Activated CD4-positive, alpha-beta T cell treated with anti-CD3 and anti-CD28 coated beads, Interleukin-2, amount 10 ng/mL, durations not matched to agents 7 days and 5 days (primary cell): Measurements from ENCODE around the gene RGS13. TPM values are rescaled to one million over a fixed set of nuclear protein-coding genes. Genes with fewer than 3 reads are reported as not detected.

Experiments
- CTCF ChIA-PET: fragments of 350-600 bp; sonication (Branson Sonifier 250); formaldehyde crosslinking; loops from one replicate; lab custom pipeline; 2021; ENCODE audit warnings: antibody characterized with exemption; lab: Charles Lee
- POLR2A ChIA-PET: fragments of 350-600 bp; sonication (Branson Sonifier 250); formaldehyde crosslinking; loops from one replicate; lab custom pipeline; 2021; ENCODE audit warnings: antibody characterized with exemption; lab: Charles Lee
- DNase-seq: peaks from one replicate; pipeline ENCODE4 v3.0.0-alpha.2; 2020
- H3K27ac Mint-ChIP-seq: one replicate; pipeline ENCODE4 v1.8.0; 2021; ENCODE audit warnings: mild to moderate bottlenecking, moderate library complexity, mixed read lengths
- H3K27me3 Mint-ChIP-seq: one replicate; pipeline ENCODE4 v1.8.0; 2021; ENCODE audit warnings: mixed read lengths
- H3K36me3 Mint-ChIP-seq: one replicate; pipeline ENCODE4 v1.8.0; 2021; ENCODE audit warnings: low read depth, mixed read lengths
- H3K4me1 Mint-ChIP-seq: one replicate; pipeline ENCODE4 v1.8.0; 2021; ENCODE audit warnings: mixed read lengths
- H3K4me3 Mint-ChIP-seq: one replicate; pipeline ENCODE4 v1.8.0; 2021; ENCODE audit warnings: mild to moderate bottlenecking, moderate library complexity, mixed read lengths
- H3K9me3 Mint-ChIP-seq: one replicate; pipeline ENCODE4 v1.8.0; 2021; ENCODE audit warnings: mixed read lengths
- total RNA-seq, 2 experiments: library from RNA; stranded (reverse); gene quantifications; one replicate each; pipeline ENCODE4 v1.2.3, GENCODE V29; 2021

The RGS13 gene
- total RNA-seq, 2 experiments from 2014 or later: not detected

GRCh38 chr1:192604979-192605620 is 30.8 kb upstream of the RGS13 start:
- DNase-seq: no peak
- H3K9me3 Mint-ChIP-seq: no peaks in the 10 kb centered on the region
- no peak overlapping the region for H3K27ac Mint-ChIP-seq
- H3K27me3 Mint-ChIP-seq: no peaks in the 10 kb centered on the region
- H3K36me3 Mint-ChIP-seq: no peaks in the 10 kb centered on the region
- no peak overlapping the region for H3K4me3 Mint-ChIP-seq
- ChIA-PET POLR2A (no interaction called here), CTCF (no interaction called here)
- H3K4me1 Mint-ChIP-seq: peaks cover 18% of the 10 kb centered on the region

DNA sequence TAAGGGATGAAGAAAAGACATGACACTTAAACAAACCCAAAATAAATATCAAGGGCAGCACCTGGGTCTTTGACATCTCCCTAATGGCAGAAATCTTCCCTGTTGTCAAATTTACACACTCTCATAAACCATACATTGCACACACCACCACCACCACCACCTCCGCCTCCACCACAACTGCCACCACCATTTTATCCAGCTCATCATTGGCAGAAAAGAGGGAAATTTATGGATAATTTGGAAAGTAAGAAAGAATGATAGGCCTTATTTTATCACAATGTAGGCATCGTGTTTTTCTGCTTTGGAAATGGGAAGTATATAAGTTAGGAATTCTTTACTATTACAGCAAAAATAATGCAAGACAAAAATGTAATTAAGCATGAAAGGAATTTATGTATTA is 27.3 kb upstream of the RGS13 start:
- no peak for DNase-seq
- Mint-ChIP-seq H3K27ac (peak overlapping the region; percentile 17), H3K9me3 (no peaks in the 10 kb centered on the region), H3K27me3 (no peaks in the 10 kb centered on the region), H3K4me3 (no peak overlapping the region), H3K4me1 (peaks cover 18% of the 10 kb centered on the region), H3K36me3 (no peaks in the 10 kb centered on the region)
- CTCF ChIA-PET: interaction anchor here (0.6 to 1.9 kb wide), 4 partner anchors 36 to 1074 kb away, joined by 3 to 6 read pairs (median 5); no protein-coding TSS in a partner anchor
- POLR2A ChIA-PET: interaction anchor here (0.8 kb wide), 1 partner anchor 116 kb away, joined by 3 read pairs; no protein-coding TSS in a partner anchor

- H3K4me3 Mint-ChIP-seq: peak overlapping the region; percentile 15
- peak overlapping the region; percentile 84 for H3K27ac Mint-ChIP-seq
- H3K4me1 Mint-ChIP-seq: peaks cover 18% of the 10 kb centered on the region
- ChIA-PET CTCF (interaction anchor here (0.7 to 2.4 kb wide), 6 partner anchors 30 to 147 kb away, joined by 3 to 12 read pairs (median 4); no protein-coding TSS in a partner anchor), POLR2A (interaction anchor here (0.8 kb wide), 1 partner anchor 116 kb away, joined by 3 read pairs; no protein-coding TSS in a partner anchor)
- H3K9me3 Mint-ChIP-seq: no peaks in the 10 kb centered on the region
- peak; percentile 71 for DNase-seq
- no peaks in the 10 kb centered on the region for H3K36me3 Mint-ChIP-seq
- H3K27me3 Mint-ChIP-seq: no peaks in the 10 kb centered on the region
Observed at GRCh38 chr1:192609110-192610079, 26.6 kb upstream of the RGS13 start.

DNA sequence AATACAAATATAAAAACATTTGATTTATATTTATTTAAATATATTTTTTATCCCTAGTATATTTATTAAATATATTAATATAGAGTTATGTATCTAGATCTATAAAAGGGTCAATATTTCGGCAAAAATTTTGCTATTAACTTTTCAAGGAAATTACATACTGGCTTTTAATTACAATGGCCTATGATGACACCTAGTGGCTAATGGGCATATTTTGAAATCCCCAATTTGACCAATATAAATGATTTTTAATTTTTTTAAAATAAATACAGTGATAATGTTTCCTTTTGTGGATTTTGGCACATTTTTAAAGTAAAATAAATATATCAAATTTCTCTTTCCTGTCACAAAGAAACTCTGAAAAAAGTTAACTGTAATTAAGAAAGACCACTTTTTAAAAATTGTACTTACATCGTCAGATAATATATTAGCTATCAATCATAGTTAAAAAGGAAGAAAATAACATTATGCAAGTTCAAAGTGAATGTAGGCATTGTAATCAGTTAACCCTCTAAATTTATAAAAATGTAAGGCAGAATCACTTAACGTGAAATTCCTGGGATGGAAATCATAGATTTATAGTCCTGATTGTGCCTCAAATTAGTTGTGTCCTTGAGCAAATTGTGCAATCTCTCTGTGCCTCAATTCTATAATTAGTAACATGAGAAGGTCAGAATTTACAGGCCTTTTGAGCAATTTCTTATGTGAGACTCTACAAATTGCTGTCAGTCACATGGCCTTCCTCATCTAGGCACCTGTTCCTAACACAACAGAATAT is 25.6 kb upstream of the RGS13 start:
- POLR2A ChIA-PET: no interaction called here
- Mint-ChIP-seq H3K27ac (peak overlapping the region; percentile 84), H3K36me3 (no peaks in the 10 kb centered on the region), H3K4me1 (peaks cover 18% of the 10 kb centered on the region), H3K4me3 (no peak overlapping the region), H3K9me3 (no peaks in the 10 kb centered on the region), H3K27me3 (no peaks in the 10 kb centered on the region)
- peak; percentile 11 for DNase-seq
- CTCF ChIA-PET: interaction anchor here (1.2 to 2.4 kb wide), 2 partner anchors 23 to 136 kb away, joined by 3 to 12 read pairs; no protein-coding TSS in a partner anchor

GRCh38 chr1:192615055-192615454 is 20.9 kb upstream of the RGS13 start:
- Mint-ChIP-seq H3K9me3 (no peaks in the 10 kb centered on the region), H3K4me3 (no peak overlapping the region), H3K4me1 (no peaks in the 10 kb centered on the region), H3K27me3 (peaks cover 6% of the 10 kb centered on the region), H3K36me3 (no peaks in the 10 kb centered on the region), H3K27ac (no peak overlapping the region)
- ChIA-PET CTCF (no interaction called here), POLR2A (no interaction called here)
- DNase-seq: no peak

DNA sequence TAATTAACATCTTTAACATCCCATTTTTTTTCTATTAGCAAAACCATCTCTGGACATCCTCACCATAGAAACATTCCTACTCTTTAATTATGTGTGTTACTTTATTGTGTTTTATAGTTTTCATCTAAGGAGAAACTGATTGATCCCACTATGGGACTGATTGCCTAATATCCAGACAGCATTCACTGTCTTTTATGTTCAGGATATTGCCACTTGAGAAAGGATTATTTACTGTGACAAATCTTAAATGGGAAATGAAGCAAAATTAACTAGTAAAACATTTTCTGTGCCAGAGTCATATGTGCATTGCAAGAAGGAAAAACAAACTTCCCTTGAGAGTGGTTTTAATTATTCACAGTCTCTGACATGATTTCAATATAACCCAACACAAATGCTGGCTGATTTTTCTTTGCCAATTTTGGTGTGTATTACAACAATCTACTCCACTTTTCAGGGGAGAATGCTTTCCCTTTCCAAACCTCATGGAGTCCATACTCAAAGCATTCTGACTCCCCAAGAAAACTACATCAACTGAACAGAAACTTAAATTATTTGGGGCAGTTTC is 15.8 kb upstream of the RGS13 start:
- Mint-ChIP-seq H3K4me3 (no peak overlapping the region), H3K9me3 (no peaks in the 10 kb centered on the region), H3K27me3 (peaks cover 6% of the 10 kb centered on the region), H3K36me3 (no peaks in the 10 kb centered on the region), H3K4me1 (no peaks in the 10 kb centered on the region), H3K27ac (no peak overlapping the region)
- POLR2A ChIA-PET: no interaction called here
- no peak for DNase-seq
- CTCF ChIA-PET: no interaction called here

DNA sequence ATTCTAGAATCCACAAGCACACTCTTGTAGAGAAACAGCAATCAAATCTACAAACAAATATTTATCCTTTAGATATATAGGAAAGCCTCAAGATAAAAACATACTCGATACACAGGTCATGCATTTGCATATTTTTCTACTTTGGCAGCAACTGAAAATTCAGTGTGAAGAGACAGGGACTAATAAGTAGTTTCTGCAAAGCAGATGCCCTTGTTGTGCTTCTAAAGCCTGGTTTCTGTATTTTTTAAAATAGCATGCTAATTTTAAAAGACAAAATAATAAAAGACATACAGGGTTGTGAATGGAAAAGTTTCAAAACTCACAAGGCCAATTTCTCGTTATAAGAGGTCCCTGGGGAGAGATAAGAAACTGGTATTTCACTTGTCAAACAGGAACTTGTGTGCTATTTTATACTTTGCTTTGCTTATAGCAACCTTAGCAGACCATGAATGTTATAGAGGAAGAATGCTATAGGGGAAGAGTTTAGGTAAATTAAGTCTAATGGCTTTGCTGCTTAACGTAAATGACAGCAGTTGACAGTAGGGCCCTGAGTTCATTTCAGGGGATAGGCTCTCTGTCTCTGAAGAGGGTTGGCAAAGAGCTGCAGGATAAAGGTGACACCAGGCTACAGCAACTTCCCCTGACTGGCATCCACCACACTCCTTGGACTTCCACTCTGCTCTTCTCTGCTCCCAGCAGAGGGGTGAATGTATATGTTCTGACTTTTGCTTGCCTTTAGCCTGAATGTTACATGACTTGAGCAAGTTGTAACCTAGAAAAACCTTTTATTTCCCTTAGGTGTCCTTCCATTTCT is 9.4 kb upstream of the RGS13 start:
- CTCF ChIA-PET: interaction anchor here (0.7 kb wide), 1 partner anchor 14 kb away, joined by 3 read pairs; no protein-coding TSS in a partner anchor

DNA sequence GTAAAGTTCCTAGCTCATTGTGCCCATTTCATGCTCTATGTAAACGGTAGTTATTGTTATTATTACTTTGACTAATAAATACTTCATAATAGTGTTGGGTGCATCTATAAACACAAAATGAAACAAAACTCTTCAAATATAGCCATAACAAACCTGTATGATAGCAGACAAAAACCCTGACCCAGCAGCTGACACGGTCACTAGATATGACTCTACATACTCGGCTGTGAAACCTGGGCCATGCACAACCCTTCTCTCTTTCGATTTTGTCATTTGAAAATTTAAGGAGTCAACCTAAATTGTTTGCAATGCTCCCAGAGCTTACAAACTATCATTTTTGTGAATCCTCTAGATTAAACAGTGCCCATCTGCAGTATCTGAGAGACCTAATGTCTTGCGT is 8.0 kb upstream of the RGS13 start:
- H3K27ac Mint-ChIP-seq: no peak overlapping the region
- peaks cover 2% of the 10 kb centered on the region for H3K27me3 Mint-ChIP-seq
- no peaks in the 10 kb centered on the region for H3K36me3 Mint-ChIP-seq
- POLR2A ChIA-PET: no interaction called here
- CTCF ChIA-PET: interaction anchor here (1.5 kb wide), 1 partner anchor 153 kb away, joined by 3 read pairs; no protein-coding TSS in a partner anchor
- H3K4me1 Mint-ChIP-seq: no peaks in the 10 kb centered on the region
- no peak for DNase-seq
- H3K9me3 Mint-ChIP-seq: no peaks in the 10 kb centered on the region
- no peak overlapping the region for H3K4me3 Mint-ChIP-seq

More for the DNA sequence above, 9.4 kb upstream of the RGS13 start:
- no peak for DNase-seq
- no peak overlapping the region for H3K4me3 Mint-ChIP-seq
- no peaks in the 10 kb centered on the region for H3K9me3 Mint-ChIP-seq
- POLR2A ChIA-PET: no interaction called here
- no peaks in the 10 kb centered on the region for H3K4me1 Mint-ChIP-seq
- peaks cover 2% of the 10 kb centered on the region for H3K27me3 Mint-ChIP-seq
- H3K36me3 Mint-ChIP-seq: no peaks in the 10 kb centered on the region
- H3K27ac Mint-ChIP-seq: no peak overlapping the region

DNA sequence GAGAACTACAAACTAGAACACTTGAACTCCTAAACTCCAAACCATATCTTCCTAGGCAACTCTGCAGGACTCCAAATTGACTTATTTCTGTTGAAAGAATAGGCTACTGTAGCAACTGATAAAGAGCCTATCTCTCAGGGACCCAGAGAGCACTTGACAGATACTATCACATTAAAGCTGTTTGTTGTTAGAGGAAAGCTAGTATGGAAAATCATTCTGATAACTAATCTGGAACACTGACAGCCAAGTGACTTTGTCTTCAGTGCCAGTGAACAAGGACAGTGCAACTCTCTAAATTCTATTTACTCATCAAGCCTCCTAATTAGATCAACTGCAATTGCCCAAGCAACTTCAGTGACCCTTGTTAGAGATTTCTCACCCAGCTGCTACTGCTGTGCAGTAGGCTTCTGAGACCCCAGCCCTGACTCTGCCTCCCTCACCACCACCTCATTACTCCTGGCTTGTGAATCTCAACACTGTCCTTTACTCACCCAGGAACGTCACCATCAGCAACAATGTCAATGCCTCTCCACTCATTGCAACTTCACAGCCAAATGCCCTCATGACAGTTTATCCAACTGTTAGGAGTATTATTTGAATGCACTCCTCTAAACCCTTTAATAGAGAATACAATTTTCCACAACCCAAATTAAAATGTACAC is 7.4 kb upstream of the RGS13 start:
- ChIA-PET POLR2A (no interaction called here), CTCF (interaction anchor here (1.5 kb wide), 1 partner anchor 154 kb away, joined by 3 read pairs; no protein-coding TSS in a partner anchor)
- Mint-ChIP-seq H3K9me3 (no peaks in the 10 kb centered on the region), H3K36me3 (no peaks in the 10 kb centered on the region), H3K27me3 (peaks cover 2% of the 10 kb centered on the region), H3K4me3 (no peak overlapping the region), H3K27ac (no peak overlapping the region), H3K4me1 (no peaks in the 10 kb centered on the region)
- no peak for DNase-seq

GRCh38 chr1:192629612-192630011 is 6.3 kb upstream of the RGS13 start:
- H3K4me3 Mint-ChIP-seq: no peak overlapping the region
- POLR2A ChIA-PET: no interaction called here
- no peaks in the 10 kb centered on the region for H3K36me3 Mint-ChIP-seq
- no peaks in the 10 kb centered on the region for H3K9me3 Mint-ChIP-seq
- CTCF ChIA-PET: no interaction called here
- no peak for DNase-seq
- no peaks in the 10 kb centered on the region for H3K4me1 Mint-ChIP-seq
- peaks cover 2% of the 10 kb centered on the region for H3K27me3 Mint-ChIP-seq
- no peak overlapping the region for H3K27ac Mint-ChIP-seq
